Activated CD8-positive, alpha-beta memory T cell treated with anti-CD3 and anti-CD28 coated beads, Interleukin-2, amount 10 ng/mL, durations not matched to agents 7 days and 5 days (primary cell): ENCODE results near the gene LTB4R. TPM values are rescaled to one million over a fixed set of nuclear protein-coding genes. Genes with fewer than 3 reads are reported as not detected.

ENCODE experiments used
- ATAC-seq: fragments of 150-1000 bp; cut with Tn5 transposase; one replicate; pipeline ENCODE4 v1.10.0; 2021; ENCODE audit warnings: moderate library complexity
- CTCF ChIA-PET: fragments of 350-600 bp; sonication (Branson Sonifier 250); formaldehyde crosslinking; loops from one replicate; lab custom pipeline; 2021; ENCODE audit warnings: antibody characterized with exemption; lab: Charles Lee
- DNase-seq: peaks from one replicate; pipeline ENCODE4 v3.0.0-alpha.2; 2020
- H3K27ac Mint-ChIP-seq: one replicate; pipeline ENCODE4 v1.8.0; 2021; ENCODE audit warnings: mild to moderate bottlenecking, mixed read lengths
- H3K27me3 Mint-ChIP-seq: one replicate; pipeline ENCODE4 v1.8.0; 2021; ENCODE audit warnings: mixed read lengths
- H3K36me3 Mint-ChIP-seq: one replicate; pipeline ENCODE4 v1.8.0; 2021; ENCODE audit warnings: mild to moderate bottlenecking, mixed read lengths
- H3K4me1 Mint-ChIP-seq: one replicate; pipeline ENCODE4 v1.8.0; 2021; ENCODE audit warnings: mixed read lengths
- H3K4me3 Mint-ChIP-seq: one replicate; pipeline ENCODE4 v1.8.0; 2021; ENCODE audit warnings: mild to moderate bottlenecking, moderate library complexity, mixed read lengths
- H3K9me3 Mint-ChIP-seq: one replicate; pipeline ENCODE4 v1.8.0; 2022; ENCODE audit warnings: low read depth, mixed read lengths
- total RNA-seq, 2 experiments: library from RNA; stranded (reverse); gene quantifications; one replicate each; pipeline ENCODE4 v1.2.3, GENCODE V29; 2021

The LTB4R gene
- total RNA-seq, 2 experiments from 2014 or later = 15.6 to 32.5 TPM

GRCh38 chr14:24310265-24310645 lies 1.0 kb upstream of the LTB4R start:
- no peaks in the 10 kb centered on the region for H3K27me3 Mint-ChIP-seq

GRCh38 chr14:24311837-24312615 lies 724 bp downstream of the LTB4R start:
- Mint-ChIP-seq H3K36me3 (peaks cover 26% of the 10 kb centered on the region), H3K27me3 (no peaks in the 10 kb centered on the region), H3K9me3 (no peaks in the 10 kb centered on the region), H3K4me1 (peaks cover 77% of the 10 kb centered on the region), H3K27ac (peak overlapping the region; percentile 87), H3K4me3 (peak overlapping the region; percentile 75)
- CTCF ChIA-PET = interaction anchor here (1.0 to 20.8 kb wide), 13 partner anchors 12 to 124 kb away, joined by 3 to 541 read pairs (median 19); partner anchors contain the start of genes ADCY4, CBLN3, CHMP4A and DHRS1
- ATAC-seq (no peak), DNase-seq (no peak)

More at GRCh38 chr14:24310265-24310645, 1.0 kb upstream of the LTB4R start:
- peaks cover 67% of the 10 kb centered on the region for H3K4me1 Mint-ChIP-seq
- ATAC-seq (no peak), DNase-seq (no peak)
- CTCF ChIA-PET = interaction anchor here (0.7 to 20.8 kb wide), 17 partner anchors 11 to 195 kb away, joined by 3 to 541 read pairs (median 12); partner anchors contain the start of genes ADCY4, CBLN3, CHMP4A and DCAF11
- H3K4me3 Mint-ChIP-seq = peak overlapping the region; percentile 75
- no peaks in the 10 kb centered on the region for H3K9me3 Mint-ChIP-seq
- peaks cover 34% of the 10 kb centered on the region for H3K36me3 Mint-ChIP-seq
- peak overlapping the region; percentile 80 for H3K27ac Mint-ChIP-seq

- CTCF ChIA-PET = interaction anchor here (1.0 to 20.8 kb wide), 12 partner anchors 11 to 204 kb away, joined by 3 to 541 read pairs (median 28); partner anchors contain the start of genes ADCY4, CBLN3, DHRS1 and GMPR2
- Mint-ChIP-seq H3K27ac (peak overlapping the region; percentile 87), H3K4me1 (peaks cover 76% of the 10 kb centered on the region), H3K9me3 (no peaks in the 10 kb centered on the region), H3K4me3 (peak overlapping the region; percentile 75), H3K27me3 (no peaks in the 10 kb centered on the region), H3K36me3 (peaks cover 24% of the 10 kb centered on the region)
- peak; percentile 79 for DNase-seq
- no peak for ATAC-seq
Measured at GRCh38 chr14:24312736-24313507, 1.6 kb downstream of the LTB4R start.

- CTCF ChIA-PET = interaction anchor here (1.1 to 20.8 kb wide), 8 partner anchors 10 to 205 kb away, joined by 3 to 541 read pairs (median 99); partner anchors contain the start of genes ADCY4, CBLN3, DHRS1 and GMPR2
- Mint-ChIP-seq H3K4me1 (peaks cover 68% of the 10 kb centered on the region), H3K36me3 (peaks cover 21% of the 10 kb centered on the region), H3K9me3 (no peaks in the 10 kb centered on the region), H3K4me3 (peak overlapping the region; percentile 34), H3K27ac (peak overlapping the region; percentile 87), H3K27me3 (no peaks in the 10 kb centered on the region)
- ATAC-seq (no peak), DNase-seq (no peak)
Measured at GRCh38 chr14:24313913-24314312, 2.6 kb downstream of the LTB4R start.

- no peak for ATAC-seq
- peak overlapping the region; percentile 34 for H3K4me3 Mint-ChIP-seq
Measured at GRCh38 chr14:24314377-24315193, 3.3 kb downstream of the LTB4R start.

GRCh38 chr14:24315243-24315806 lies 4.0 kb downstream of the LTB4R start:
- Mint-ChIP-seq H3K36me3 (peaks cover 18% of the 10 kb centered on the region), H3K4me1 (peaks cover 54% of the 10 kb centered on the region), H3K27ac (no peak overlapping the region), H3K4me3 (no peak overlapping the region), H3K27me3 (peaks cover 11% of the 10 kb centered on the region), H3K9me3 (no peaks in the 10 kb centered on the region)
- CTCF ChIA-PET = no interaction called here
- DNase-seq (no peak), ATAC-seq (no peak)

More at GRCh38 chr14:24314377-24315193, 3.3 kb downstream of the LTB4R start:
- Mint-ChIP-seq H3K9me3 (no peaks in the 10 kb centered on the region), H3K36me3 (peaks cover 18% of the 10 kb centered on the region), H3K4me1 (peaks cover 62% of the 10 kb centered on the region), H3K27ac (peak overlapping the region; percentile 87), H3K27me3 (peaks cover 5% of the 10 kb centered on the region)
- CTCF ChIA-PET = interaction anchor here (1.3 to 20.8 kb wide), 6 partner anchors 9 to 116 kb away, joined by 3 to 541 read pairs (median 134); partner anchors contain the start of genes ADCY4, CBLN3, DHRS1 and GMPR2
- DNase-seq = no peak

- H3K27ac Mint-ChIP-seq = no peak overlapping the region
- peaks cover 18% of the 10 kb centered on the region for H3K36me3 Mint-ChIP-seq
- ATAC-seq = no peak
- H3K9me3 Mint-ChIP-seq = no peaks in the 10 kb centered on the region
- H3K4me1 Mint-ChIP-seq = peaks cover 52% of the 10 kb centered on the region
- H3K27me3 Mint-ChIP-seq = peaks cover 12% of the 10 kb centered on the region
- CTCF ChIA-PET = no interaction called here
- no peak for DNase-seq
- no peak overlapping the region for H3K4me3 Mint-ChIP-seq
Measured at GRCh38 chr14:24315807-24316596, 4.7 kb downstream of the LTB4R start.

- CTCF ChIA-PET = interaction anchor here (1.0 kb wide), 1 partner anchor 88 kb away, joined by 3 read pairs; no protein-coding TSS in a partner anchor
- DNase-seq (no peak), ATAC-seq (no peak)
- H3K36me3 Mint-ChIP-seq = peaks cover 18% of the 10 kb centered on the region
- peaks cover 52% of the 10 kb centered on the region for H3K4me1 Mint-ChIP-seq
- no peak overlapping the region for H3K27ac Mint-ChIP-seq
- no peak overlapping the region for H3K4me3 Mint-ChIP-seq
- peaks cover 12% of the 10 kb centered on the region for H3K27me3 Mint-ChIP-seq
- H3K9me3 Mint-ChIP-seq = no peaks in the 10 kb centered on the region
Measured at GRCh38 chr14:24316597-24316950, 5.3 kb downstream of the LTB4R start.

GRCh38 chr14:24317141-24317928 lies 6.0 kb downstream of the LTB4R start:
- Mint-ChIP-seq H3K27ac (no peak overlapping the region), H3K4me3 (no peak overlapping the region), H3K4me1 (peaks cover 44% of the 10 kb centered on the region), H3K36me3 (peaks cover 18% of the 10 kb centered on the region), H3K9me3 (no peaks in the 10 kb centered on the region), H3K27me3 (peaks cover 12% of the 10 kb centered on the region)
- CTCF ChIA-PET = interaction anchor here (1.0 to 25.2 kb wide), 4 partner anchors 7 to 113 kb away, joined by 3 to 854 read pairs (median 82); partner anchors contain the start of genes CBLN3, CIDEB, KHNYN and LTB4R
- ATAC-seq (no peak), DNase-seq (no peak)

GRCh38 chr14:24321212-24321975 lies 10.1 kb downstream of the LTB4R start:
- DNase-seq = no peak
- no peak overlapping the region for H3K4me3 Mint-ChIP-seq
- no peak for ATAC-seq
- CTCF ChIA-PET = interaction anchor here (0.9 to 25.2 kb wide), 6 partner anchors 11 to 109 kb away, joined by 3 to 854 read pairs (median 6); partner anchors contain the start of genes CBLN3, CIDEB, KHNYN and LTB4R
- H3K9me3 Mint-ChIP-seq = no peaks in the 10 kb centered on the region
- peaks cover 4% of the 10 kb centered on the region for H3K36me3 Mint-ChIP-seq
- peaks cover 12% of the 10 kb centered on the region for H3K4me1 Mint-ChIP-seq
- no peak overlapping the region for H3K27ac Mint-ChIP-seq
- peaks cover 12% of the 10 kb centered on the region for H3K27me3 Mint-ChIP-seq
